ENCODE results near the gene TTC7B.

DNA sequence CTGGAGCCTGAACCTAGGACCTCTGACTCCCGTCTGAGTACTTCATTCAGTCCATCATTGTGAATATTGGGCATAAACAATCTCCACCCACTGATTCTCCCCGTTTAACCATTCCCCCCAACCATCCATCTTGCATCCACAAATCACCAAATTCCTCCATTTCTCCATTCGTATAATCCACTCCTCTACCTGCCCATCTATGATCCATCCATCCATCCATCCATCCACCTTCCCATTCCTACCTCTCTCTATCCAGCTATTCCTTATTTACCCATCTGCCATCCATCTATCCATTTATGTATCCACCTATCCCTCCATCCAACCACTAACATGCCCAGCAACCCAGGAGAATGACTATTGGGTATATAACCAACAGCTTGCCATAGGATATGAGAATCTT lies 331.9 kb downstream of the TTC7B start:
- TF ChIP-seq TEAD1 (CRISPR knock-in tag; IDR thresholded peaks at IDR 0.05), result no peak
- TF ChIP-seq, protein P1, sequence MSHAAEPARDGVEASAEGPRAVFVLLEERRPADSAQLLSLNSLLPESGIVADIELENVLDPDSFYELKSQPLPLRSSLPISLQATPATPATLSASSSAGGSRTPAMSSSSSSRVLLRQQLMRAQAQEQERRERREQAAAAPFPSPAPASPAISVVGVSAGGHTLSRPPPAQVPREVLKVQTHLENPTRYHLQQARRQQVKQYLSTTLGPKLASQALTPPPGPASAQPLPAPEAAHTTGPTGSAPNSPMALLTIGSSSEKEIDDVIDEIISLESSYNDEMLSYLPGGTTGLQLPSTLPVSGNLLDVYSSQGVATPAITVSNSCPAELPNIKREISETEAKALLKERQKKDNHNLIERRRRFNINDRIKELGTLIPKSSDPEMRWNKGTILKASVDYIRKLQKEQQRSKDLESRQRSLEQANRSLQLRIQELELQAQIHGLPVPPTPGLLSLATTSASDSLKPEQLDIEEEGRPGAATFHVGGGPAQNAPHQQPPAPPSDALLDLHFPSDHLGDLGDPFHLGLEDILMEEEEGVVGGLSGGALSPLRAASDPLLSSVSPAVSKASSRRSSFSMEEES (CRISPR knock-in tag; IDR thresholded peaks at IDR 0.05), result no peak
- TF ChIP-seq ZNF24 (IDR thresholded peaks at IDR 0.05), result no peak
- no peak for TF ChIP-seq YY1 (IDR thresholded peaks at IDR 0.05; ENCODE audit: borderline replicate concordance in 1 of 3, control insufficient read depth in 1 of 3, extremely low read depth in 1 of 3, insufficient read depth in 3 of 3, insufficient read length in 1 of 3, insufficient replicate concordance in 2 of 3, low read depth in 1 of 3, low read length in 2 of 3)
- TF ChIP-seq JUN (IDR thresholded peaks at IDR 0.05; ENCODE audit: borderline replicate concordance, low read depth, low read length), result no peak
- TF ChIP-seq JUN (CRISPR knock-in tag; IDR thresholded peaks at IDR 0.05; ENCODE audit: borderline replicate concordance), result no peak
- TF ChIP-seq, protein P2, sequence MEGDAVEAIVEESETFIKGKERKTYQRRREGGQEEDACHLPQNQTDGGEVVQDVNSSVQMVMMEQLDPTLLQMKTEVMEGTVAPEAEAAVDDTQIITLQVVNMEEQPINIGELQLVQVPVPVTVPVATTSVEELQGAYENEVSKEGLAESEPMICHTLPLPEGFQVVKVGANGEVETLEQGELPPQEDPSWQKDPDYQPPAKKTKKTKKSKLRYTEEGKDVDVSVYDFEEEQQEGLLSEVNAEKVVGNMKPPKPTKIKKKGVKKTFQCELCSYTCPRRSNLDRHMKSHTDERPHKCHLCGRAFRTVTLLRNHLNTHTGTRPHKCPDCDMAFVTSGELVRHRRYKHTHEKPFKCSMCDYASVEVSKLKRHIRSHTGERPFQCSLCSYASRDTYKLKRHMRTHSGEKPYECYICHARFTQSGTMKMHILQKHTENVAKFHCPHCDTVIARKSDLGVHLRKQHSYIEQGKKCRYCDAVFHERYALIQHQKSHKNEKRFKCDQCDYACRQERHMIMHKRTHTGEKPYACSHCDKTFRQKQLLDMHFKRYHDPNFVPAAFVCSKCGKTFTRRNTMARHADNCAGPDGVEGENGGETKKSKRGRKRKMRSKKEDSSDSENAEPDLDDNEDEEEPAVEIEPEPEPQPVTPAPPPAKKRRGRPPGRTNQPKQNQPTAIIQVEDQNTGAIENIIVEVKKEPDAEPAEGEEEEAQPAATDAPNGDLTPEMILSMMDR (IDR thresholded peaks at IDR 0.05 in 2 of 3, conservative IDR thresholded peaks at IDR 0.05 in 1 of 3; ENCODE audit: insufficient read depth in 2 of 3, low read depth in 1 of 3, low read length in 3 of 3), result no peak
- TF ChIP-seq, protein P3, sequence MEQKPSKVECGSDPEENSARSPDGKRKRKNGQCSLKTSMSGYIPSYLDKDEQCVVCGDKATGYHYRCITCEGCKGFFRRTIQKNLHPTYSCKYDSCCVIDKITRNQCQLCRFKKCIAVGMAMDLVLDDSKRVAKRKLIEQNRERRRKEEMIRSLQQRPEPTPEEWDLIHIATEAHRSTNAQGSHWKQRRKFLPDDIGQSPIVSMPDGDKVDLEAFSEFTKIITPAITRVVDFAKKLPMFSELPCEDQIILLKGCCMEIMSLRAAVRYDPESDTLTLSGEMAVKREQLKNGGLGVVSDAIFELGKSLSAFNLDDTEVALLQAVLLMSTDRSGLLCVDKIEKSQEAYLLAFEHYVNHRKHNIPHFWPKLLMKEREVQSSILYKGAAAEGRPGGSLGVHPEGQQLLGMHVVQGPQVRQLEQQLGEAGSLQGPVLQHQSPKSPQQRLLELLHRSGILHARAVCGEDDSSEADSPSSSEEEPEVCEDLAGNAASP (IDR thresholded peaks at IDR 0.05), result no peak
- TF ChIP-seq, protein P4, sequence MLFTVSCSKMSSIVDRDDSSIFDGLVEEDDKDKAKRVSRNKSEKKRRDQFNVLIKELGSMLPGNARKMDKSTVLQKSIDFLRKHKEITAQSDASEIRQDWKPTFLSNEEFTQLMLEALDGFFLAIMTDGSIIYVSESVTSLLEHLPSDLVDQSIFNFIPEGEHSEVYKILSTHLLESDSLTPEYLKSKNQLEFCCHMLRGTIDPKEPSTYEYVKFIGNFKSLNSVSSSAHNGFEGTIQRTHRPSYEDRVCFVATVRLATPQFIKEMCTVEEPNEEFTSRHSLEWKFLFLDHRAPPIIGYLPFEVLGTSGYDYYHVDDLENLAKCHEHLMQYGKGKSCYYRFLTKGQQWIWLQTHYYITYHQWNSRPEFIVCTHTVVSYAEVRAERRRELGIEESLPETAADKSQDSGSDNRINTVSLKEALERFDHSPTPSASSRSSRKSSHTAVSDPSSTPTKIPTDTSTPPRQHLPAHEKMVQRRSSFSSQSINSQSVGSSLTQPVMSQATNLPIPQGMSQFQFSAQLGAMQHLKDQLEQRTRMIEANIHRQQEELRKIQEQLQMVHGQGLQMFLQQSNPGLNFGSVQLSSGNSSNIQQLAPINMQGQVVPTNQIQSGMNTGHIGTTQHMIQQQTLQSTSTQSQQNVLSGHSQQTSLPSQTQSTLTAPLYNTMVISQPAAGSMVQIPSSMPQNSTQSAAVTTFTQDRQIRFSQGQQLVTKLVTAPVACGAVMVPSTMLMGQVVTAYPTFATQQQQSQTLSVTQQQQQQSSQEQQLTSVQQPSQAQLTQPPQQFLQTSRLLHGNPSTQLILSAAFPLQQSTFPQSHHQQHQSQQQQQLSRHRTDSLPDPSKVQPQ (CRISPR knock-in tag; IDR thresholded peaks at IDR 0.05; ENCODE audit: borderline replicate concordance), result no peak

Measured in K562 (cell line).